A673 (cell line): ENCODE measurements around the gene TRAPPC10.

Experiments used
- CTCF ChIP-seq: fragments of 300-800, 200-600 bp; sonication (generic); conservative IDR thresholded peaks from 2 replicates; pipeline ENCODE4 v1.5.1; 2017; ENCODE audit warnings: low read depth, mild to moderate bottlenecking, antibody characterized with exemption, low read length, moderate library complexity, mixed read lengths
- EZH2 ChIP-seq: fragments of 200-600 bp; sonication (generic); IDR thresholded peaks from 2 replicates; pipeline ENCODE4 v1.6.1; 2017; ENCODE audit warnings: borderline replicate concordance, low read depth, mild to moderate bottlenecking, mixed read lengths, antibody characterized with exemption, low read length; ENCODE audit not compliant: poor library complexity, severe bottlenecking

DNA sequence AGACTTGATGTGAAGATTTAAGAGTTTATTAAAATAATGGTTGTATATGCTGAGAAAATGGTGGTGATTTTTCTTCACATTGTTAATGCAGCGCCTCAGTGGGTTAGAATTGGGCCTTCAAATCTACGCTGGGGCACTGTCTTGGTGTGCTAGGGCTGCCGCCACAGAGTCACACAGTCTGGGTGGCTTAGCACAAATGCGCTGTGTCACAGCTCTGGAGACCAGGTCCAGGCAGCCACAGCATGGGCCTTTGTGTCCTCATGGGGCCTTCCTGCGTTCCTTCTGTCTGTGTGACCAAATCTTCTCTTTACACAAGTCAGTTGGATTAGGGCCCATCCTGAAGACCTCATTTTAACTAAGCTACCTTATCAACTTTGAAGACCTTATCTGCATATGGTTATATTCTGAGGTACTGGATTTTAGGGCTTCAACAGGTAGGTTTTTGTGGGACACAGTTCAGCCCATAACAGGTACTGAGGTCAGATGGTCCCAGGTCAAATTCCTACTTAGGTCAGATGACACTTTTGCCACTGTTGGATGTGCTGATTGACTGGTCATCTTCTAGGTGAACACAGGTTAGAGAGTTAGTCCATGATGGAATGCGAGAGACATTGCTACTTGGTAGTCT is 17.5 kb downstream of the TRAPPC10 start:
- no peak for TF ChIP-seq CTCF
- TF ChIP-seq EZH2: no peak
